ENCODE results near the gene MICALL2.

MICALL2 gene

DNA sequence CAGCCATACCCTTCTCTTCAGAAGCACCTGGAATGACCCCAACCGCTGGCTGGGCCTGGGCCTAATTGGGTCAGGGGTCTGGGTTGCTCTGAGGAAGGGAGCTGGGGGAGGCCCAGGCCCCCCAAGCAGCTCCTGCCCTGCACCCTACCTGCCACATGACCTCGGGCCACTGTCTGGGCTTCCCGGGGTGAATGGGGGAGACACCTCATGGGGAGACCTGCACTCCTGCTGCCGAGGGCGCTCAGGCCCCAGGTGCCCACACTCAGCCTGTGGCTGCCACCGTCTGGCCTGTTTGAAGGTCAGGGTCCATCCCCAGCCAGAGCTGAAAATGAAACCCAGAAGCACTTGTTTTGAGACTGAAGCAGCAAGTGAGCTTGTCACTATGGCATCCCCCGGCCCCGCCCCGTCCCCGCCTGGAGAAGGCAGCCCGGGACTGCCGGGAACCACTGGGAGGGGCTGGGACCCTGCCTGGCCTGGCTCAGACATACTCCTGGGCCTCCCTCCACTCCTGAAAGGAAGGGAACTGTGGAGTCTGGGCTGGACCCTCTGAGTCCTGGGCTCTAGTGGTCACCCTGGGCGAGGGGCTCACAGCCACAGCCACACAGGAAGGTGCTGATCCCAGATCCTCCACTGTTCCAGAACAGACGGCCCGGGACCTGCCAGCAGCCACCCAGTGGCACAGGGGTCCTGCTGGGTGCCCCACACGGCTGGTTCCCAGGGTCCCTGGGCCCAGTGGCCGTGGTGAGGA lies 7.4 kb upstream of the MICALL2 start:
- DNase-seq: no peak

DNA sequence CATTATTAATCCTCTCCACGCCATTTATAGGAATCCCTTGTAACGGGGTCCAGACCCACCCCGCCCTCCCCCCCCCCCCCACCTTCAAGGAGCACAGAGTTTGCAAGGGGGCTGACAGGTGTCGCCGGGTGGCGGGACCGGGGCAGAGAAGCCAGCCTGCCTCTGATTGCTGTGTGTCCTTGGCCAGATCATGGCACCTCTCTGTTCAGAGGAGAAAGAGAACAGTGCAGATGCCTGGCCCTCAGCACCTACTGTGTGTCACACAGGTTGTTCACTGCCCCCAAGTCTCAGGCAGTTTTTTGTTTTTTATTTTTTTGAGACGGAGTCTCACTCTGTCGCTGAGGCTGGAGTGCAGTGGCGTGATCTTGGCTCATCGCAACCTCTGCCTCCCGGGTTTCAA lies 5.4 kb upstream of the MICALL2 start:
- DNase-seq: no peak

GRCh38 chr7:1463676-1464223 lies 4.5 kb upstream of the MICALL2 start:
- no peak for DNase-seq

DNA sequence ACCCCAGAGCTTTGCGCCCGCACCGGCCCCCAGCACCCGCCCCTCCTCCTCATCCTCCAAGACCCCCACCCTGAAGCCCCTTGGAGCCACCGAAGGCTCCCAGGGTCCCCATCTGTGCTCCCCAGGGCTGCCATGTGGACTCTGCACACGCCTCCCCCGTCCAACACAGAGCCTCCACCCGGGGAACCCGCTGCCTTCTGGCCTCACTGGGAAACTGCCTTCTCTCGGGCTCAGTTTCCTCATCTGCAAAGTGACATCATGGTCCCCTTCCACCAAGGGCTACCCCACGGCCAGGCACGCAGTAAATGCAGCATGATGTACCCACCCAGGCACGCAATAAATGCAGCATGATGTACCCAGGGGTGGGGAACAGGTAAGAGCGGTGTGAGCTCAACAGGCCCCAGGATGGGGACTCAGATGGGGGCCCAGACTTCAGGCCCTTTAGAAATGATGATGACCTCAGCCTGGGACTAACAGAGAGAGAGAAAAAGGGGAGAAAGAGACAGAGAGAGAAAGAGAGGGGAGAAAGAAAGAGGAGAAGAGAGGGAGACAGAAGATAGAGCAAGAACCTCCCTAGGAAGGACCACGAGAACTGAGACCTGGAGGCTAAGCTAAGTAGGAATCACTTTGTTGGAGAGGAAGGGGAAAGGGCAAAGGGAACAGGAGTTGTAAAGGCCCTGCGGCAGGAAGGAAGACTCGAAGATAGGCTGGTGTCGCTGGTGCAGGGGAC lies 2.5 kb upstream of the MICALL2 start:
- no peak for DNase-seq

GRCh38 chr7:1460821-1461645 lies 1.8 kb upstream of the MICALL2 start:
- no peak for DNase-seq

DNA sequence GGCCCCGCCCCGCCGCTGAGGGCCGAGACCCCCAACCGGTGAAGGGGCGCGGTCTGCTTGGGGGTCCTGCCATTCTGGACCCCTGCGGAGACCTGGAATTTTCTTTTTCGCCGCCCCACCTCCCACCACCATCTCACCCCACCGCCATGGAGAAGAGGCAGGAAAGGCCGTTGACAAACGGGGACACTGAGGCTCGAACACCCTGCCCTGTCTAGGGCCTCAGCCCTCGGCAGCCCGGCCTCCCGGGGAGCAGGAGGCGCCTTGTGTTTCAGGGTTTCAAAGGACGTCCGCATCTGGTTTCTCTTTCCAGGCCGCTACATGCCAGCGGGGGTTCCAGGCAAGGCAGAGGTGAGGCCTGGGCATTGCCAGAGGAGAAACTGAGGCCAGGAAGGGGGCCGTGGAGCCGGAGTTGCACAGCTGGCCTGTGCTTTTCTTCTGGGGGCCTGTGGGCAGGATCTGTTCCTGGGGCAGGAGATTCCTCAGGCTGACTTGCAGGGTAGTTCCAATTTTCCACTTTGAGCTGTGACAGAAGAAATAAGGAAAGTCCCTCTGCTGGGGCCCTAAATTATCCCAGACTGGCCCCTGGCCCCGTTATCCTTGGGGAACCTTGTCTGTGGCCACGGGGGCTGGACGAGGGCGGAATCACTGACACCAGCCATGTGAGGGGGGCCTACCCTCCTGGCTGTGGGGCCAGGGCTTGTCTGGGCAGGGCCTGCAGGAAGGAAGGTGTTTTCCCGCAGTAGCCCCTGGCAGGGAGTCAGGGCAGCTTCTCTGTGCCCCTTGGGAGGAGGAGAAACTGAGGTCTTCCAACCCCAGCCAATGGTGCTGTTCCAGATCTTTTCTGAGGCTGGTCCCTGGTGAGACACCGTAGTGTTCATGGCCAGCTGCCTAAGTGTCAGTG lies 900 bp upstream of the MICALL2 start:
- DNase-seq: no peak

GRCh38 chr7:1459512-1459892 lies 232 bp upstream of the MICALL2 start:
- DNase-seq: peak; percentile 99

GRCh38 chr7:1457949-1458682 lies 1.2 kb downstream of the MICALL2 start:
- no peak for DNase-seq

- no peak for DNase-seq
Measured at GRCh38 chr7:1457059-1457948, 2.0 kb downstream of the MICALL2 start.

- DNase-seq: no peak
Measured at GRCh38 chr7:1455955-1456354, 3.3 kb downstream of the MICALL2 start.

DNA sequence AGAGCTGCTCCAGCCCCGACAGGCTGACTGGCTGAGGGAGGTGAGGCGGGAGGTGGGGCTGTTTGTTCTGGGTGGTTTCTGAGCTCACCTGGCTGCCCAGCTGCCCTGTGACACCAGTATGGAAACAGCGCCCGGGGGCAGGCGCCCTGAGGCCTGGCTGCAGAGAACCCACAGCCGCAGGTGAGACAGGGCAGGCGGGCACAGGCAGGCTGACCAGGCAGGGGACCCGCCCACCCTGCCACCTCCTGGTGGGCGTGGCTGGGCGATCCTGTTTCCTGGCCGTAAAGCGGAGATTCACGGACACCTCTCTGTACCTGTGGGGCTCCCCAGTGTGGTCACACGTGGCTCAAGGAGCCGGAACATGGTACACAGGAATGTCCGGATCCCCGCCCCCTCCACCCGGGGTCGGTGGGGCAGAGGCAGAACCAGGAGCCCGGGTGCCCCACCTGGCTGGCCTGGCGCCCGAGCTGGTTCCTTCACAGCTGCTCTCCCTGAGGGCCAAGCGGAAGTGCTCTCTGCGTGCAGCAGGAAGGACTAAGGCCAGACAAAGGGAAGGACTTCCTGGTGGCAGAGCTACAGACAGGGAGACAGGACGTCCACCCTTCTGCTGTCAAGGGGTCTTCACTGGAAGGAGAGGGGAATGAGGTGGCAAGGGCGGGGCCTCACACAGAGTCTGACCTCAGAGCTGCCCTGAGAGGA lies 3.9 kb downstream of the MICALL2 start:
- DNase-seq: no peak

- no peak for DNase-seq
Measured at GRCh38 chr7:1454542-1454941, 4.7 kb downstream of the MICALL2 start.

- no peak for DNase-seq
Measured at GRCh38 chr7:1452205-1452604, 7.1 kb downstream of the MICALL2 start.

GRCh38 chr7:1450987-1451386 lies 8.3 kb downstream of the MICALL2 start:
- no peak for DNase-seq

DNA sequence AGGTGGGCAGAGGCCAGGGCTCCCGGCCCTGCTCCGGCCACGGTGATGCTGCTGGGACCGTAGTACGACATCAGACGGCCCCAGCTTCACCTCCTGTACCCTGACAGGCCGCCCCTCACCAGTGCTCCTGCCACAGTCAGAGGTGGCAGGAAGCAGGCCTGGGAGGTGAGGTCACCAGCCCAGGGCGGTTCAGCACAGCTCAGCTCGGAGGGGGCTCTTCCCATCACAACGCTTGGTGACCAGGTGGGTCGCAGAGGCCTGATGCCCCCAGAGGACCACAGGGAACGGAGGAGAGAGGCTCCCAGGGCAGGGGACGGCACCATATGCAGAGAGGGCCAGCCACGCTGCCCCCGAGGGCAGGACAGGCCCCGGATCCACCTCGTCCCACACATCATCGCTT lies 8.8 kb downstream of the MICALL2 start:
- DNase-seq: no peak

DNA sequence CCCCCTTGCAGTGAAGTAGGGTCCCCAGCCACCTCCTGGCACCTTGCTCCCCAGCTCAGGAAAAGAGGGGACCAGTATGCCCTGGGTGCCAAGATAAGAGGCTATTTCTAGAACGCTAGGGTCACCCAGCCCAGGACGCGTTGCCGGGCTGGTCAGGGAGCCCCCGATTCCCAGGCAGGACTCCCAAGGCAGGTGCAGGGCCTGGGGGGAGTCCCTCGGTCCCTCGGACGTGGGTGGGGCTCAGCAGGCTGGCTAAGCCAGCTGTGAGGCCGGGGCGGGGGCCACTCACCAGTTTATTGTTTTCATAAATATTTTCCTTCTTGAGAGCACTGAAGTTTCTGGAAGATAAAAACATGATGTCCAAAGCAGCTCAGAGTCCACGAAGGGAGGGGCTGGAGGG lies 9.3 kb downstream of the MICALL2 start:
- DNase-seq: no peak

DNA sequence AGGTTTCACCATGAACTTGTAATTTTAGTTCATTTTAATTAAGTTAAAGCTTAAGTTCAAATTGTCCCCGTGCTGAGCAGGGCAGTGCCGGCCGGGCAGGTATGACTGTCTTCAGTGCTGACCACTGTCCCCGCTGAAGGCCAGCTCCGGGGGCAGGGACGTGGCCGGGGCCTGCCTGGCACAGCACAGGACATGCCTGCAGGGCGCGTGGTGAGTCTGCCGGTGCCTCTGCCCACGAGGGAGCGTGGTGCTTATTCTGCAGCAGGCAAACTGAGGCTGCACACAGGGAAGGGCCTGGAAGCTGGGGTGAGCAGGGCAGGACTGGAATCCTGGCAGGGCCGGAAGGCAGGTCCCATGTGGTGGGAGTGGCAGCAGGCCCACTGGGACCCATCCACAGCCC lies 9.8 kb downstream of the MICALL2 start:
- DNase-seq: no peak

- no peak for DNase-seq
Measured at GRCh38 chr7:1448958-1449357, 10.3 kb downstream of the MICALL2 start.

DNA sequence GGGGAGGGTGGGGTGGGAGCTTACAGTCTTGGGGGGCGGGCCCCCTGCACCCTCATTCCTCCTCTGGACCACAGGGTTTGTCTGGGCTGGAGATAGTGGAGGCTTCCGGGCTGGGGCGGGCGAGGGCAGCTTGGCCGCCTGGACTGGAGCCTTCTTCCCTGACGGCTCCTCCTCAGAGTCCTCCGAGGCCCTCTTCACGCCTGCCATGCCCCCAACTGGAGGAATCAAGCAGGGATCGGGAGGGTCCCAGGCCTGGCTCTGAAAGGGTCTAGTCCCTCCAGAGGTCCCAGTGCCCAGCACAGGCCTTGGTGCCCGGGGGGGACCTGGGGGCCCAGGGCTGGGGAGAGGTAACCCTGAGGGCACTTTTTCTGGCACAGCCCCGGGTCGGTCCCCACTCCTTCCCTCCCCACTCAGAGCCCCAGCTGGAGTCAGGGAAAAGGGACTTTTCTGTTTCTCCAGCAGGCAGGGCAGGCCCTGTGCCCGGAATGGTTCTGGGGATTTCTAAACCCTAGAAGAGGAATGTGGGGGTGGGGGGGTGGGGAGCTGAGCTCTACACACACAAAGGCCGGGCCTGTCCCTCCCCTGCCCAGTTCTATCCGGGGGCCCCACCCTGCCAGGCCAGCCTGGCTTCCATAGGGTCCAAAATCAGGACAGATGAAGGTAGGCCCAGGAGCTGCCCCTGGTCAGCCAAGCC lies 11.6 kb downstream of the MICALL2 start:
- DNase-seq: no peak
